Keratinocyte (primary cell): ENCODE results near the gene MYORG. TPM values are rescaled to one million over a fixed set of nuclear protein-coding genes. Genes with fewer than 3 reads are reported as not detected.

Source experiments
- DNase-seq: peaks from one replicate; pipeline ENCODE4 v3.0.0-alpha.2; 2011; ENCODE audit warnings: low read depth, missing footprints, low spot score
- FAIRE-seq: peaks from 2 replicates; lab custom pipeline; 2011; peaks lifted over from hg19 to GRCh38; lab: Jason Lieb, UNC
- H2AFZ ChIP-seq: 2 replicates; pipeline ENCODE4 v1.6.0; 2012; ENCODE audit warnings: low read length, control low read depth, inconsistent platforms; ENCODE audit not compliant: control insufficient read depth
- H3K27ac ChIP-seq: 2 replicates; pipeline ENCODE4 v1.5.1; 2011; ENCODE audit warnings: low read length; ENCODE audit not compliant: control insufficient read depth, insufficient read depth
- H3K27me3 ChIP-seq: 3 replicates; pipeline ENCODE4 v1.6.0; 2011; ENCODE audit warnings: low read length; ENCODE audit not compliant: control insufficient read depth, insufficient read depth; ENCODE audit errors: extremely low read depth
- H3K36me3 ChIP-seq, 2 experiments: 2 replicates in 1 of 2; 3 replicates in 1 of 2; pipeline ENCODE4 v1.5.1; 2011; ENCODE audit warnings: low read length in 2 of 2, mild to moderate bottlenecking in 1 of 2; ENCODE audit not compliant: control insufficient read depth in 2 of 2, insufficient read depth in 2 of 2; ENCODE audit errors: extremely low read depth in 1 of 2
- H3K4me1 ChIP-seq: 3 replicates; pipeline ENCODE4 v1.5.1; 2011; ENCODE audit warnings: low read length; ENCODE audit not compliant: control insufficient read depth, insufficient read depth; ENCODE audit errors: extremely low read depth
- H3K4me2 ChIP-seq: 3 replicates; pipeline ENCODE4 v1.6.0; 2011; ENCODE audit warnings: low read depth, low read length; ENCODE audit not compliant: control insufficient read depth, insufficient read depth; ENCODE audit errors: extremely low read depth
- H3K4me3 ChIP-seq, 3 experiments: fragments of 200-600 bp in 1 of 3; sonication (generic) in 1 of 3; 2 replicates in 2 of 3; 3 replicates in 1 of 3; pipeline ENCODE4 v1.5.1; 2011 to 2016; ENCODE audit warnings: low read length in 3 of 3, mild to moderate bottlenecking in 3 of 3, control low read depth in 2 of 3, inconsistent platforms in 1 of 3, low read depth in 1 of 3, mixed read lengths in 1 of 3, mixed run types in 1 of 3, moderate library complexity in 1 of 3; ENCODE audit not compliant: control insufficient read depth in 2 of 3, insufficient read depth in 2 of 3; ENCODE audit errors: extremely low read depth in 1 of 3
- H3K79me2 ChIP-seq: 2 replicates; pipeline ENCODE4 v1.6.0; 2012; ENCODE audit warnings: low read length; ENCODE audit not compliant: control insufficient read depth, insufficient read depth
- H3K9ac ChIP-seq: 3 replicates; pipeline ENCODE4 v1.6.0; 2011; ENCODE audit warnings: low read length; ENCODE audit not compliant: control insufficient read depth, insufficient read depth; ENCODE audit errors: extremely low read depth
- H3K9me1 ChIP-seq: 3 replicates; pipeline ENCODE4 v1.6.0; 2011; ENCODE audit warnings: low read length; ENCODE audit not compliant: control insufficient read depth, insufficient read depth; ENCODE audit errors: extremely low read depth
- H3K9me3 ChIP-seq: 2 replicates; pipeline ENCODE4 v1.5.1; 2012; ENCODE audit warnings: low read depth, low read length; ENCODE audit not compliant: control insufficient read depth
- H4K20me1 ChIP-seq: 3 replicates; pipeline ENCODE4 v1.6.0; 2011; ENCODE audit warnings: low read length; ENCODE audit not compliant: control insufficient read depth, insufficient read depth; ENCODE audit errors: extremely low read depth
- EZH2 ChIP-seq: IDR thresholded peaks from one replicate; pipeline ENCODE4 v1.6.1; 2012; ENCODE audit warnings: inconsistent platforms, mild to moderate bottlenecking, low read length, moderate library complexity
- dilution Hi-C: fragments of 300-500 bp; cut with MboI; formaldehyde crosslinking; loops from one replicate; pipeline ENCODE4 v1.7.0; 2020; ENCODE audit warnings: low sequenced_read_pairs; ENCODE audit not compliant: extremely low pct_ligation_motif_present
- polyA plus RNA-seq, 5 experiments: library from polyadenylated mRNA; depleted of rRNA in 3 of 5; stranded (reverse) in 3 of 5; stranded (forward) in 1 of 5; unstranded in 1 of 5; fragments of >200 nt; gene quantifications; 1 replicate in 1 of 5; 2 replicates in 3 of 5; 3 replicates in 1 of 5; pipeline versions ENCODE4 v1.2.1 to v1.2.3, GENCODE V29; 2011 to 2012; ENCODE audit warnings: missing spikeins in 2 of 5, low read depth in 1 of 5, low replicate concordance in 1 of 5
- TF ChIP-seq, protein P1 (sequence below), 3 experiments: IDR thresholded peaks in 1 of 3; conservative IDR thresholded peaks in 1 of 3; optimal IDR thresholded peaks in 1 of 3; 2 replicates in 2 of 3; 3 replicates in 1 of 3; pipeline versions ENCODE3 to v1.5.1; 2011; ENCODE audit warnings: low read length in 3 of 3, mild to moderate bottlenecking in 3 of 3, moderate library complexity in 2 of 3, control low read depth in 1 of 3, inconsistent platforms in 1 of 3; ENCODE audit not compliant: insufficient read depth in 2 of 3; ENCODE audit errors: extremely low read depth in 1 of 3

Gene MYORG
- polyA plus RNA-seq, 1 donor (not counting 4 experiments of a cell fraction or from before 2014, with no cell fraction given), result 3.1 TPM

DNA sequence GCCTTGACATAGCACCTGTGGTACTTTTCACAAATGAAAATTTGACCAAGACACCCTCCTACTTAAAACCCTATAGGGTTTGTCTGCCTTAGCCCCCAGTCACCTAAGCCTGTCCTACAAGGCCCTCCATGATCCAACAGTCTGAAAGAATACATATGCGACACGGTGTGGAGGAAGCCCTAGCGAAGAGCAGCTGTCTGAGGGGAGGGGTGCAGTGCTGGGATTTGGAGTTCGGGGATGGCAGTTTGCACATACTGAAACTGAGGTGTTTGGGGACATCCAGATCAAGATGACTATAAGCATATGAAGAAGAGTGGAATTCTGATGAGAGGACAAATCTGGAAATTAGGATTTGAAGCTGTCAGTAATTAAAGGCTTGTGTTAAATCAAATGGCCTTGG, 7.2 kb upstream of the MYORG start:
- no peak overlapping the region for H3K4me2 ChIP-seq
- H3K9me3 ChIP-seq, result no peaks in the 10 kb centered on the region
- H3K4me1 ChIP-seq, result peaks cover 11% of the 10 kb centered on the region
- no peak for DNase-seq
- H3K27ac ChIP-seq, result no peak overlapping the region
- H3K4me3 ChIP-seq, result no peak overlapping the region
- no peak overlapping the region for H2AFZ ChIP-seq
- no peak for TF ChIP-seq EZH2
- TF ChIP-seq, protein P1, sequence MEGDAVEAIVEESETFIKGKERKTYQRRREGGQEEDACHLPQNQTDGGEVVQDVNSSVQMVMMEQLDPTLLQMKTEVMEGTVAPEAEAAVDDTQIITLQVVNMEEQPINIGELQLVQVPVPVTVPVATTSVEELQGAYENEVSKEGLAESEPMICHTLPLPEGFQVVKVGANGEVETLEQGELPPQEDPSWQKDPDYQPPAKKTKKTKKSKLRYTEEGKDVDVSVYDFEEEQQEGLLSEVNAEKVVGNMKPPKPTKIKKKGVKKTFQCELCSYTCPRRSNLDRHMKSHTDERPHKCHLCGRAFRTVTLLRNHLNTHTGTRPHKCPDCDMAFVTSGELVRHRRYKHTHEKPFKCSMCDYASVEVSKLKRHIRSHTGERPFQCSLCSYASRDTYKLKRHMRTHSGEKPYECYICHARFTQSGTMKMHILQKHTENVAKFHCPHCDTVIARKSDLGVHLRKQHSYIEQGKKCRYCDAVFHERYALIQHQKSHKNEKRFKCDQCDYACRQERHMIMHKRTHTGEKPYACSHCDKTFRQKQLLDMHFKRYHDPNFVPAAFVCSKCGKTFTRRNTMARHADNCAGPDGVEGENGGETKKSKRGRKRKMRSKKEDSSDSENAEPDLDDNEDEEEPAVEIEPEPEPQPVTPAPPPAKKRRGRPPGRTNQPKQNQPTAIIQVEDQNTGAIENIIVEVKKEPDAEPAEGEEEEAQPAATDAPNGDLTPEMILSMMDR (optimal IDR thresholded peaks at IDR 0.05 in 1 of 3, IDR thresholded peaks at IDR 0.05 in 1 of 3, conservative IDR thresholded peaks at IDR 0.05 in 1 of 3; ENCODE audit: extremely low read depth in 1 of 3, insufficient read depth in 2 of 3, low read length in 3 of 3), result no peak
- dilution Hi-C loops, result no loop called here
- no peaks in the 10 kb centered on the region for H4K20me1 ChIP-seq
- no peaks in the 10 kb centered on the region for H3K36me3 ChIP-seq
- H3K9ac ChIP-seq, result no peak overlapping the region
- no peak for FAIRE-seq
- H3K9me1 ChIP-seq, result no peaks in the 10 kb centered on the region
- H3K27me3 ChIP-seq, result peaks cover 18% of the 10 kb centered on the region
- H3K79me2 ChIP-seq, result no peaks in the 10 kb centered on the region

DNA sequence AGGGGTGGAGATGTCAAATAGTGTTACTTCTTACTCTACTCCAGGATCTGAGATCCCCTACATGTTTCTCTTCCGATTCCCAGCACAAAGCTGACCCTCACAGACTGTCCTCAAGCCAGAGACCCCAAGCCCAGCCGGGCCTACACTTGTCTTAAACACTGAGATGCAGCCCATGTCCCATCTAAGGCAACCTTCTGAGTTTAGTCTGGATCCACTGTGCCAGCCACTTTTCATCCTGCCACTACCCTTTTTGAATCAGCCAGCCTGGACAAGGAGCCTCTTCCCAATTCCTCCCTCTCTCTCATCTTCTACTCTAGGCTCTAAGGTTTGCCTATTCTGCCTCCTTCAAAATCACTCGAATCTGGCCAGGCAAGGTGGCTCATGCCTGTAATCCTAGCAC, 6.2 kb upstream of the MYORG start:
- Histone ChIP-seq H3K27ac (no peak overlapping the region), H2AFZ (no peak overlapping the region), H3K36me3 (no peaks in the 10 kb centered on the region), H4K20me1 (no peaks in the 10 kb centered on the region), H3K4me2 (no peak overlapping the region), H3K4me3 (no peak overlapping the region), H3K9me3 (no peaks in the 10 kb centered on the region), H3K4me1 (peaks cover 11% of the 10 kb centered on the region), H3K9me1 (no peaks in the 10 kb centered on the region), H3K9ac (no peak overlapping the region), H3K79me2 (no peaks in the 10 kb centered on the region), H3K27me3 (peaks cover 18% of the 10 kb centered on the region)
- dilution Hi-C loops, result no loop called here
- FAIRE-seq (no peak), DNase-seq (no peak)
- TF ChIP-seq EZH2, result no peak
- TF ChIP-seq, protein P1 (optimal IDR thresholded peaks at IDR 0.05 in 1 of 3, IDR thresholded peaks at IDR 0.05 in 1 of 3, conservative IDR thresholded peaks at IDR 0.05 in 1 of 3; ENCODE audit: extremely low read depth in 1 of 3, insufficient read depth in 2 of 3, low read length in 3 of 3), result no peak
